ENCODE data around the gene RFPL2. TPM values are rescaled to one million over a fixed set of nuclear protein-coding genes. Genes with fewer than 3 reads are reported as not detected.
A peak's percentile ranks its signal among the peaks of the same experiment; 100 is the strongest.

Gene RFPL2
- total and polyA plus RNA-seq, 4 experiments from 2014 or later, result 0.61 to 4.7 (median 2.2) TPM

DNA sequence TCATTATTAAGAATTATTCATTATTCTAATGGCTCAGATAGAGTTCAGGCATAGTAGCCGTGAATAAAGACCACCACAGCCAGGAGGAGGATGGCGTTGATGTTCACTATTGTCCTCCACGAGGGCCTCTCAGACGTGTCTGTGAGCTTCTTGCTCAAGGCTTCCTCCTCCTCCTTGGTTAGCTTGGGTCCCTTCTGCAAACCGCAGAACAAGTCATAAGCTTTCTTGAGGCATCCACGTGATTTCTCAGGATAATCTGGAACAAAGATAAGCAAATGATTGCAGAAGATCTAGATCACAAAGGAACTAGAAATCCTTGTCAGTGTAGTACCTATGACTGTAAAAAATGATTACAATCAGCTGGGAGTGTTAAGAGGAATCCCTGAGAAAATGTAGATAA, 13.6 kb upstream of the RFPL2 start:
- Mint-ChIP-seq H3K4me1 (no peaks in the 10 kb centered on the region), H3K27me3 (peaks cover 2 to 4% of the 10 kb centered on the region in 2 donors), H3K9me3 (no peaks in the 10 kb centered on the region), H3K36me3 (peaks cover 0 to 6% of the 10 kb centered on the region in 2 donors), H3K27ac (no peak overlapping the region), H3K4me3 (no peak overlapping the region)
- ChIA-PET CTCF (ENCODE audit: partially characterized antibody) (interaction anchor here (0.8 to 2.6 kb wide), 4 partner anchors 9 to 263 kb away, joined by 3 to 10 read pairs (median 4); no protein-coding TSS in a partner anchor), POLR2A (ENCODE audit: partially characterized antibody) (no interaction called here)
- DNase-seq, result no peak
- Histone ChIP-seq H3K4me3 (ENCODE audit: low read length in 2 of 2) (no peak overlapping the region), H3K36me3 (ENCODE audit: insufficient read depth, low read length) (no peaks in the 10 kb centered on the region), H3K9me3 (ENCODE audit: control insufficient read depth in 1 of 2, low read length in 2 of 2) (no peaks in the 10 kb centered on the region), H3K27ac (ENCODE audit: low read depth, low read length) (no peak overlapping the region), H3K4me1 (ENCODE audit: insufficient read depth, low read length) (no peaks in the 10 kb centered on the region), H3K27me3 (ENCODE audit: insufficient read depth, low read length) (no peaks in the 10 kb centered on the region)
- intact Hi-C loops (cut with micrococcal nuclease), result no loop called here

DNA sequence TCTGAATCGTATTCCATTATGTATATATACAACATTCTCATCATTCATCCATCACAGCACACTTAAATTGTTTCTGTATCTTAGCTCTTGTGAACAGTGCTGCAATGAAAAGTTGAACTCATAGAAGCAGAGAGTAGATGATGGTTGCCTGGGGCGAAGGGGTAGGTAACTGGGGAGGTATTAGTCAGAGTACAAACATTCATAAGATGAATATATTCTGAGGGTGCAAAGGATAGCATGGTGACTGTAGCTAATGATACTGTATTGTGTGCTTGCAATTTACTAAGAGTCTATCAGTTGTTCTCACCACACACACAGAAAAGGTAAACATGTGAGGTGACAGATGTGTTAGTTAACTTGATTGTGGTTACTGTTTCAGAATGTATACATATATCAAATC, 12.6 kb upstream of the RFPL2 start:
- H3K27me3 ChIP-seq (ENCODE audit: insufficient read depth, low read length), result no peaks in the 10 kb centered on the region
- no peaks in the 10 kb centered on the region for H3K4me1 Mint-ChIP-seq
- ChIA-PET POLR2A (ENCODE audit: partially characterized antibody) (no interaction called here), CTCF (ENCODE audit: partially characterized antibody) (interaction anchor here (2.6 kb wide), 1 partner anchor 10 kb away, joined by 10 read pairs; no protein-coding TSS in a partner anchor)
- intact Hi-C loops (cut with micrococcal nuclease), result no loop called here
- peaks cover 0 to 6% of the 10 kb centered on the region in 2 donors for H3K36me3 Mint-ChIP-seq
- H3K9me3 ChIP-seq (ENCODE audit: control insufficient read depth in 1 of 2, low read length in 2 of 2), result no peaks in the 10 kb centered on the region
- H3K4me3 Mint-ChIP-seq, result no peak overlapping the region
- no peaks in the 10 kb centered on the region for H3K9me3 Mint-ChIP-seq
- peaks cover 2 to 3% of the 10 kb centered on the region in 2 donors for H3K27me3 Mint-ChIP-seq
- no peak for DNase-seq
- H3K36me3 ChIP-seq (ENCODE audit: insufficient read depth, low read length), result no peaks in the 10 kb centered on the region
- no peak overlapping the region for H3K27ac ChIP-seq (ENCODE audit: low read depth, low read length)
- H3K27ac Mint-ChIP-seq, result no peak overlapping the region
- no peaks in the 10 kb centered on the region for H3K4me1 ChIP-seq (ENCODE audit: insufficient read depth, low read length)
- no peak overlapping the region for H3K4me3 ChIP-seq (ENCODE audit: low read length in 2 of 2)

DNA sequence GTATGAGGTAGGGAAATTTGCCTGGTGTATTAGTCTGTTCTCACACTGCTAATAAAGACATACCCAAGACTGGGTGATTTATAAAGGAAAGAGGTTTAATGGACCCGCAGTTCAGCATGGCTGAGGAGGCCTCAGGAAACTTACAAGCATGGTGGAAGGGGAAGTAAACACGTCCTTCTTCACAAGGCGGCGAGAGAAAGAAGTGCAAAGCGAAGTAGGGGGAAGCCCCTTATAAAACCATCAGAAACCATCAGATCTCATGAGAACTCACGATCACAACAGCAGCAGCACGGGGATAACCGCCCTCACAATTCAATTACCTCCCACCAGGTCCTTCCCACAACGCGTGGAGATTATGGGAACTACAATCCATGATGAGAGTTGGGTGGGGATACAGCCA, 12.0 kb upstream of the RFPL2 start:
- H3K4me1 ChIP-seq (ENCODE audit: insufficient read depth, low read length), result no peaks in the 10 kb centered on the region
- CTCF ChIA-PET (ENCODE audit: partially characterized antibody), result interaction anchor here (2.6 kb wide), 1 partner anchor 9 kb away, joined by 10 read pairs; no protein-coding TSS in a partner anchor
- no peak overlapping the region for H3K27ac ChIP-seq (ENCODE audit: low read depth, low read length)
- H3K27me3 ChIP-seq (ENCODE audit: insufficient read depth, low read length), result no peaks in the 10 kb centered on the region
- no peak for DNase-seq
- H3K4me3 Mint-ChIP-seq, result no peak overlapping the region
- intact Hi-C loops (cut with micrococcal nuclease), result no loop called here
- POLR2A ChIA-PET (ENCODE audit: partially characterized antibody), result no interaction called here
- peaks cover 2 to 3% of the 10 kb centered on the region in 2 donors for H3K27me3 Mint-ChIP-seq
- no peak overlapping the region for H3K4me3 ChIP-seq (ENCODE audit: low read length in 2 of 2)
- no peaks in the 10 kb centered on the region for H3K36me3 ChIP-seq (ENCODE audit: insufficient read depth, low read length)
- H3K9me3 Mint-ChIP-seq, result no peaks in the 10 kb centered on the region
- H3K4me1 Mint-ChIP-seq, result peaks cover 0 to 1% (median 0%) of the 10 kb centered on the region in 4 donors
- H3K9me3 ChIP-seq (ENCODE audit: control insufficient read depth in 1 of 2, low read length in 2 of 2), result no peaks in the 10 kb centered on the region
- H3K36me3 Mint-ChIP-seq, result peaks cover 0 to 10% of the 10 kb centered on the region in 2 donors
- H3K27ac Mint-ChIP-seq, result no peak overlapping the region

DNA sequence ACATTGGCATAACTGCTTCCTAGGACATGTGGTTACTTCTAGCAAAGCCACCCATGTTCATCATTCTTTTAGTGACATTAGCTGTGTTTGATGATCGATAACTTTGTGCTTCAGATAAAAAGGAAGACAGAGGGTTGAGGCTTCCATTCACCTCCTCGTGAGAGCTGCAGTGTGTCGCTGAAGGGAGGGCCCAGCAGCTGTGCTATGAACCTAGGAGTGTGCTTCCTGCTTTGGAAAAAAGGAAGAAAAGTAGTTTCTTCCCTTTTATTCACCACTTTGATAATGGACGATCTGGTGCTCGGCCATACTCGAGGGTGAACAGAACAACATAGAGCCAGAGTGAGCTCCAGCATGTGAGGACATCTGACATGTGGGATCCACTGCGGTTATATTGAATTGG, 6.1 kb upstream of the RFPL2 start:
- Histone ChIP-seq H3K27me3 (ENCODE audit: insufficient read depth, low read length) (no peaks in the 10 kb centered on the region), H3K9me3 (ENCODE audit: control insufficient read depth in 1 of 2, low read length in 2 of 2) (no peaks in the 10 kb centered on the region), H3K4me3 (ENCODE audit: low read length in 2 of 2) (no peak overlapping the region), H3K27ac (ENCODE audit: low read depth, low read length) (no peak overlapping the region), H3K4me1 (ENCODE audit: insufficient read depth, low read length) (peaks cover 12% of the 10 kb centered on the region), H3K36me3 (ENCODE audit: insufficient read depth, low read length) (no peaks in the 10 kb centered on the region)
- H3K27me3 Mint-ChIP-seq, result no peaks in the 10 kb centered on the region
- CTCF ChIA-PET (ENCODE audit: partially characterized antibody), result interaction anchor here (1.8 to 3.2 kb wide), 2 partner anchors 9 to 55 kb away, joined by 7 to 11 read pairs; no protein-coding TSS in a partner anchor
- POLR2A ChIA-PET (ENCODE audit: partially characterized antibody), result no interaction called here
- peaks cover 6 to 15% (median 11%) of the 10 kb centered on the region in 4 donors for H3K4me1 Mint-ChIP-seq
- intact Hi-C loops (cut with micrococcal nuclease), result no loop called here
- DNase-seq, result no peak
- H3K27ac Mint-ChIP-seq, result no peak overlapping the region
- no peaks in the 10 kb centered on the region for H3K9me3 Mint-ChIP-seq
- no peak overlapping the region for H3K4me3 Mint-ChIP-seq
- H3K36me3 Mint-ChIP-seq, result peaks cover 0 to 23% of the 10 kb centered on the region in 2 donors

DNA sequence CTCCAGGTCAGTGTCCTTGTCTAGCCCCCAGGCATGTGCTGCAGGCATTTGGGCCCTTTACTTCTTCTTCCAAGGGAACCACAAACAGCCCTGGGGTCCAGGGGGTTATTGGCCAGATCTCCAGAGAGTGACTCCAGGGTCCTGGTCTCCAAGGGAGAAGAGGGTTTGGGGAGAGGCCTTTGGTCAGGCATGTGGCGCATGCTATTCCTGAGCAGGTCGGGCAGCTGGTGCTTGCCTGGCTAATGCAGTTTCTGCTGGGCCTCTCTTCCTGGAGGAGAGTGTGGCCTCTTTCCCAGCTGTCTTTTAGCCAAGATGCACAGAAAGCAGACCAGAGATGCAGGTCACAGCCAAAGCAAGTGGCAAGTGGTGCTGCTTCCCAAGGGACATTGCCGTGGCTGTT, 3.8 kb upstream of the RFPL2 start:
- no peak for DNase-seq
- Histone ChIP-seq H3K27me3 (ENCODE audit: insufficient read depth, low read length) (no peaks in the 10 kb centered on the region), H3K27ac (ENCODE audit: low read depth, low read length) (no peak overlapping the region), H3K4me1 (ENCODE audit: insufficient read depth, low read length) (peaks cover 21% of the 10 kb centered on the region), H3K36me3 (ENCODE audit: insufficient read depth, low read length) (no peaks in the 10 kb centered on the region), H3K9me3 (ENCODE audit: control insufficient read depth in 1 of 2, low read length in 2 of 2) (no peaks in the 10 kb centered on the region), H3K4me3 (ENCODE audit: low read length in 2 of 2) (no peak overlapping the region)
- H3K27ac Mint-ChIP-seq, result peak overlapping the region in 1 of 7 donors; percentile 22
- H3K9me3 Mint-ChIP-seq, result no peaks in the 10 kb centered on the region
- intact Hi-C loops (cut with micrococcal nuclease), result no loop called here
- ChIA-PET POLR2A (ENCODE audit: partially characterized antibody) (no interaction called here), CTCF (ENCODE audit: partially characterized antibody) (interaction anchor here (2.4 to 3.2 kb wide), 2 partner anchors 9 to 57 kb away, joined by 10 to 11 read pairs; no protein-coding TSS in a partner anchor)
- no peak overlapping the region for H3K4me3 Mint-ChIP-seq
- H3K4me1 Mint-ChIP-seq, result peaks cover 12 to 35% (median 26%) of the 10 kb centered on the region in 4 donors
- peaks cover 0 to 2% of the 10 kb centered on the region in 2 donors for H3K27me3 Mint-ChIP-seq
- H3K36me3 Mint-ChIP-seq, result peaks cover 0 to 23% of the 10 kb centered on the region in 2 donors

- intact Hi-C loops (cut with micrococcal nuclease), result loop anchor here (1.0 kb wide), 1 partner anchor 105 kb away; no protein-coding TSS in a partner anchor
- peaks cover 0 to 2% of the 10 kb centered on the region in 2 donors for H3K27me3 Mint-ChIP-seq
- H3K9me3 Mint-ChIP-seq, result no peaks in the 10 kb centered on the region
- Histone ChIP-seq H3K27ac (ENCODE audit: low read depth, low read length) (no peak overlapping the region), H3K4me1 (ENCODE audit: insufficient read depth, low read length) (peaks cover 27% of the 10 kb centered on the region), H3K36me3 (ENCODE audit: insufficient read depth, low read length) (no peaks in the 10 kb centered on the region), H3K9me3 (ENCODE audit: control insufficient read depth in 1 of 2, low read length in 2 of 2) (no peaks in the 10 kb centered on the region), H3K27me3 (ENCODE audit: insufficient read depth, low read length) (no peaks in the 10 kb centered on the region), H3K4me3 (ENCODE audit: low read length in 2 of 2) (no peak overlapping the region)
- peaks cover 12 to 42% (median 31%) of the 10 kb centered on the region in 4 donors for H3K4me1 Mint-ChIP-seq
- no peak overlapping the region for H3K4me3 Mint-ChIP-seq
- DNase-seq, result no peak
- peaks cover 0 to 23% of the 10 kb centered on the region in 2 donors for H3K36me3 Mint-ChIP-seq
- ChIA-PET CTCF (ENCODE audit: partially characterized antibody) (interaction anchor here (1.2 to 2.4 kb wide), 4 partner anchors 10 to 103 kb away, joined by 3 to 10 read pairs (median 4); no protein-coding TSS in a partner anchor), POLR2A (ENCODE audit: partially characterized antibody) (no interaction called here)
- no peak overlapping the region for H3K27ac Mint-ChIP-seq
These were observed 3.2 kb upstream of the RFPL2 start for GRCh38 chr22:32207971-32208480.

- Mint-ChIP-seq H3K9me3 (peaks cover 0 to 1% (median 0%) of the 10 kb centered on the region in 8 donors), H3K4me1 (peaks cover 16 to 50% (median 37%) of the 10 kb centered on the region in 4 donors), H3K27me3 (peaks cover 0 to 2% of the 10 kb centered on the region in 2 donors), H3K27ac (peak overlapping the region in 4 of 7 donors; percentile 62 to 79 (median 76)), H3K4me3 (peak overlapping the region; percentile 42 to 76 (median 56)), H3K36me3 (peaks cover 0 to 18% of the 10 kb centered on the region in 2 donors)
- peak in 3 of 5 donors; percentile 33 to 42 (median 36) for DNase-seq
- H3K4me3 ChIP-seq (ENCODE audit: low read length in 2 of 2), result no peak overlapping the region
- H3K36me3 ChIP-seq (ENCODE audit: insufficient read depth, low read length), result no peaks in the 10 kb centered on the region
- CTCF ChIA-PET (ENCODE audit: partially characterized antibody), result interaction anchor here (1.0 to 2.4 kb wide), 5 partner anchors 11 to 103 kb away, joined by 3 to 10 read pairs (median 4); no protein-coding TSS in a partner anchor
- H3K27ac ChIP-seq (ENCODE audit: low read depth, low read length), result no peak overlapping the region
- no peaks in the 10 kb centered on the region for H3K9me3 ChIP-seq (ENCODE audit: control insufficient read depth in 1 of 2, low read length in 2 of 2)
- intact Hi-C loops (cut with micrococcal nuclease), result loop anchor here (1.0 kb wide), 1 partner anchor 104 kb away; no protein-coding TSS in a partner anchor
- H3K4me1 ChIP-seq (ENCODE audit: insufficient read depth, low read length), result peaks cover 37% of the 10 kb centered on the region
- no peaks in the 10 kb centered on the region for H3K27me3 ChIP-seq (ENCODE audit: insufficient read depth, low read length)
- POLR2A ChIA-PET (ENCODE audit: partially characterized antibody), result no interaction called here
These were observed 2.2 kb upstream of the RFPL2 start for GRCh38 chr22:32206774-32207758.
